Measurements from ENCODE around the gene KDM7A.

DNA sequence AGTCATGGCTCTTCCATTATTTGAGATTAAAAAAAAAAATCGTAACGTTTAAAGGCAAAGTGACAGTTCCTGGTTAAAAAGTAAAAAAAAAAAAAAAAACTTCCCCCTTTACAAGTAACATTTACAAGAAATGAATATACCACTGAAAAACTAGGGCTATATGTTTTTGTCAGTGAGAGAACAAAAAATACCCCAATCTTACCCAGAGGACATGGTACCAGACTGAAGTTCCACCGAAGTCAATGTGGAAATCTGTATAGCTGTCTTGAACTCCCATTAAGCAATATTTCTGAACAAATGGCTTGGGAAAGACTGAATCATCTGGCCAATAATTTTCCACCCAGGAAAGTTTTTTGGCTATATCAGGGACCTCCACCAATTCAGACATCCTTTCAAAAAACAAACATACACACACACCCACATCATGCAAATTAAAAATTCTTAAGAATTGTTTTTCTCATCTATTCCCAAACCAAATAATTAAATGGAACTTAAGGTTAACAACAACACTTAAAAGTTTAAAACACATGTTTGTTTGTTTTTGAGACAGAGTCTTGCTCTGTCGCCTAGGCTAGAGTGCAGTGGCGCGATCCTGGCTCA lies 50.2 kb downstream of the KDM7A start:
- no peak for TF ChIP-seq CTCF (IDR thresholded peaks at IDR 0.05; ENCODE audit: control extremely low read depth in 1 of 3, insufficient read depth in 1 of 3, low read depth in 1 of 3, low read length in 3 of 3)
- TF ChIP-seq, protein P1, sequence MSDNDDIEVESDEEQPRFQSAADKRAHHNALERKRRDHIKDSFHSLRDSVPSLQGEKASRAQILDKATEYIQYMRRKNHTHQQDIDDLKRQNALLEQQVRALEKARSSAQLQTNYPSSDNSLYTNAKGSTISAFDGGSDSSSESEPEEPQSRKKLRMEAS (IDR thresholded peaks at IDR 0.05) = no peak
- TF ChIP-seq EZH2 (IDR thresholded peaks at IDR 0.05; ENCODE audit: low read depth, low read length, severe bottlenecking) = no peak
- no peak for TF ChIP-seq POLR2A (IDR thresholded peaks at IDR 0.05; ENCODE audit: control extremely low read depth in 1 of 2, low read depth in 2 of 2, low read length in 2 of 2)
